Measurements from ENCODE around the gene EXOSC9. TPM values are rescaled to one million over a fixed set of nuclear protein-coding genes. Genes with fewer than 3 reads are reported as not detected.

Gene EXOSC9
- total RNA-seq, 1 experiment from 2014 or later, result 79.0 TPM

DNA sequence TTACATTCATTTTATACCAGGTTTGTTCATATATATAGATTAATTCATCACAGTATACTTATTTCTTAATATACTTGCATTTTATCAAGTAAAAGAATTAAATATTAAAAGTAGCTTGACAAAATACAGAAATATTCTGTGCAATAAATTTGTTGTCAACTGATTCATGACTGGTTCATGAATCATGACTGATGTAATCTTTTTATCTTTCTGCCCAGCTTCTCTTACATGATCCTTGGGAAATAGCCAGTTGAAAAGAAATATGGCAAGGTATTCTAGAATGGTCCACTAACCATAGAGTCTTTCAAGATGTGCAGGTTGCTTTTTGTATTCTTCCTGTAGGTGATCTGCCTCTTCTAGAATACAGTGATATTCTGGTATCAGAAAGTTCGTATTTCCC lies 26.7 kb downstream of the EXOSC9 start:
- Histone ChIP-seq H3K27me3 (replicated peaks; ENCODE audit: insufficient read depth, low read depth, low read length, poor library complexity) (no peaks in the 10 kb centered on the region), H3K9me3 (ENCODE audit: low read depth, low read length, poor library complexity, severe bottlenecking) (no peaks in the 10 kb centered on the region), H3K4me1 (ENCODE audit: insufficient read depth, low read length, poor library complexity, severe bottlenecking) (peaks cover 7% of the 10 kb centered on the region), H3K27ac (ENCODE audit: low read depth, low read length, poor library complexity, severe bottlenecking) (no peak overlapping the region), H3K4me3 (ENCODE audit: low read depth, low read length, poor library complexity, severe bottlenecking) (no peak overlapping the region), H3K36me3 (ENCODE audit: insufficient read depth, low read length, poor library complexity, severe bottlenecking) (no peaks in the 10 kb centered on the region)
- DNase-seq (ENCODE audit: low spot score), result no peak
- ChIA-PET POLR2A (ENCODE audit: low non-redundant PET) (no interaction called here), CTCF (no interaction called here)
- BruUV-seq (replicated peaks), result no TSS peak
- TF ChIP-seq, protein P1, sequence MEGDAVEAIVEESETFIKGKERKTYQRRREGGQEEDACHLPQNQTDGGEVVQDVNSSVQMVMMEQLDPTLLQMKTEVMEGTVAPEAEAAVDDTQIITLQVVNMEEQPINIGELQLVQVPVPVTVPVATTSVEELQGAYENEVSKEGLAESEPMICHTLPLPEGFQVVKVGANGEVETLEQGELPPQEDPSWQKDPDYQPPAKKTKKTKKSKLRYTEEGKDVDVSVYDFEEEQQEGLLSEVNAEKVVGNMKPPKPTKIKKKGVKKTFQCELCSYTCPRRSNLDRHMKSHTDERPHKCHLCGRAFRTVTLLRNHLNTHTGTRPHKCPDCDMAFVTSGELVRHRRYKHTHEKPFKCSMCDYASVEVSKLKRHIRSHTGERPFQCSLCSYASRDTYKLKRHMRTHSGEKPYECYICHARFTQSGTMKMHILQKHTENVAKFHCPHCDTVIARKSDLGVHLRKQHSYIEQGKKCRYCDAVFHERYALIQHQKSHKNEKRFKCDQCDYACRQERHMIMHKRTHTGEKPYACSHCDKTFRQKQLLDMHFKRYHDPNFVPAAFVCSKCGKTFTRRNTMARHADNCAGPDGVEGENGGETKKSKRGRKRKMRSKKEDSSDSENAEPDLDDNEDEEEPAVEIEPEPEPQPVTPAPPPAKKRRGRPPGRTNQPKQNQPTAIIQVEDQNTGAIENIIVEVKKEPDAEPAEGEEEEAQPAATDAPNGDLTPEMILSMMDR (conservative IDR thresholded peaks at IDR 0.05; ENCODE audit: low read depth, low read length), result no peak
- TF ChIP-seq EZH2 (IDR thresholded peaks at IDR 0.05; ENCODE audit: borderline replicate concordance, low read depth, low read length, poor library complexity, severe bottlenecking), result no peak
- intact Hi-C loops (cut with micrococcal nuclease; ENCODE audit: unreplicated experiment), result no loop called here

DNA sequence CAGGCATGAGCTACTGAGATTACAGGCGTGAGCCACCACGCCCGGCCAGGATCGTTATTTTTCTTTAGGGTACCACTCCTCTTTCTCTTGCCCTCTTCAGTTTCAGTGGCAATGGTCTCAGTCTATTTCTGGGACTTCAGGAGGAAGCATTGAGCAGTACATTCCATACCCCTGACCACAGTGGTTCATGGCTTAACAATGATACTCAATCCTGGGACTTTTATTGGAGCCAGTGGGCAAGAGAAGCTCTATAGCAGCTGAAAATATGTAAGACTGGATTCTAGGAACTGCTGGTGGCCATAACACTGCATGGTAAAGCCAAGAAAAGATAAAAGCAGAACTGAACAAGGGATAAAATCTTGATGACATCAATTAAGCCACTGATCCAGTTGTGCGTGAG lies 28.4 kb downstream of the EXOSC9 start:
- intact Hi-C loops (cut with micrococcal nuclease; ENCODE audit: unreplicated experiment), result no loop called here
- ChIA-PET CTCF (no interaction called here), POLR2A (ENCODE audit: low non-redundant PET) (interaction anchor here (0.6 kb wide), 1 partner anchor 40 kb away, joined by 3 read pairs; no protein-coding TSS in a partner anchor)
- H3K4me3 ChIP-seq (ENCODE audit: low read depth, low read length, poor library complexity, severe bottlenecking), result no peak overlapping the region
- TF ChIP-seq, protein P1 (conservative IDR thresholded peaks at IDR 0.05; ENCODE audit: low read depth, low read length), result no peak
- no peak for TF ChIP-seq EZH2 (IDR thresholded peaks at IDR 0.05; ENCODE audit: borderline replicate concordance, low read depth, low read length, poor library complexity, severe bottlenecking)
- DNase-seq (ENCODE audit: low spot score), result no peak
- no peaks in the 10 kb centered on the region for H3K27me3 ChIP-seq (replicated peaks; ENCODE audit: insufficient read depth, low read depth, low read length, poor library complexity)
- H3K27ac ChIP-seq (ENCODE audit: low read depth, low read length, poor library complexity, severe bottlenecking), result no peak overlapping the region
- no peaks in the 10 kb centered on the region for H3K36me3 ChIP-seq (ENCODE audit: insufficient read depth, low read length, poor library complexity, severe bottlenecking)
- H3K9me3 ChIP-seq (ENCODE audit: low read depth, low read length, poor library complexity, severe bottlenecking), result no peaks in the 10 kb centered on the region
- peaks cover 5% of the 10 kb centered on the region for H3K4me1 ChIP-seq (ENCODE audit: insufficient read depth, low read length, poor library complexity, severe bottlenecking)
- BruUV-seq (replicated peaks), result no TSS peak

DNA sequence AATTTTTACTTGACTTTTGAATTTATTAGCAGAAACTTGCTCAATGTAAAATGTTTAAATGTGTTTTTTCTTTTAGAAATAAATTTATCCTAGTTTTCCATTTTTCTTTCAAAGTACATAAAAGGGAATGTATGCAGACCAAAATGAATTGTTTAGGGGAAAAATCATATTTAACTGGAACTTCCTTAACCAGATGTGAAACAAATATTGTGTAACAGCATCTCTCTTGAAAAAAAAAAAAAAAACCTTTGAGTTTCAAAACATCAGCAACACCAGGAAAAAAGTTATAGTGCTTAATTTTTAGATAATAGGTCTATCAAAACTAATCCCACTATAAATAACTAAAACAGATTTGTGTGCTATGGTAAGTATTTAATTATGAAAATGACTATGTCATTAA lies 37.0 kb downstream of the EXOSC9 start:
- no TSS peak for BruUV-seq (replicated peaks)
- ChIA-PET POLR2A (ENCODE audit: low non-redundant PET) (no interaction called here), CTCF (no interaction called here)

More for the DNA sequence above, 37.0 kb downstream of the EXOSC9 start:
- H3K36me3 ChIP-seq (ENCODE audit: insufficient read depth, low read length, poor library complexity, severe bottlenecking), result peaks cover 3% of the 10 kb centered on the region
- no peaks in the 10 kb centered on the region for H3K9me3 ChIP-seq (ENCODE audit: low read depth, low read length, poor library complexity, severe bottlenecking)
- H3K27ac ChIP-seq (ENCODE audit: low read depth, low read length, poor library complexity, severe bottlenecking), result no peak overlapping the region
- no peak for DNase-seq (ENCODE audit: low spot score)
- no peak for TF ChIP-seq EZH2 (IDR thresholded peaks at IDR 0.05; ENCODE audit: borderline replicate concordance, low read depth, low read length, poor library complexity, severe bottlenecking)
- TF ChIP-seq, protein P1 (conservative IDR thresholded peaks at IDR 0.05; ENCODE audit: low read depth, low read length), result no peak
- H3K4me1 ChIP-seq (ENCODE audit: insufficient read depth, low read length, poor library complexity, severe bottlenecking), result no peaks in the 10 kb centered on the region
- H3K4me3 ChIP-seq (ENCODE audit: low read depth, low read length, poor library complexity, severe bottlenecking), result no peak overlapping the region
- intact Hi-C loops (cut with micrococcal nuclease; ENCODE audit: unreplicated experiment), result no loop called here
- H3K27me3 ChIP-seq (replicated peaks; ENCODE audit: insufficient read depth, low read depth, low read length, poor library complexity), result no peaks in the 10 kb centered on the region
